SK-N-SH (cell line): Measurements from ENCODE around the gene PALM3. TPM values are rescaled to one million over a fixed set of nuclear protein-coding genes. Genes with fewer than 3 reads are reported as not detected.

ENCODE experiments used
- CTCF ChIA-PET: fragments of 300-600, 350-600 bp; formaldehyde crosslinking; extraction: SDS; loops from one replicate; lab custom pipeline; 2021; lab: Yijun Ruan, JAX
- POLR2A ChIA-PET: fragments of 350-600 bp; sonication (Branson Sonifier 250); formaldehyde crosslinking; extraction: SDS; loops from one replicate; lab custom pipeline; 2020; ENCODE audit warnings: antibody characterized with exemption, inconsistent platforms; lab: Yijun Ruan, JAX
- DNase-seq: peaks from one replicate; pipeline ENCODE4 v3.0.0; 2012
- H2AFZ ChIP-seq: fragments of 200-600 bp; sonication (generic); 2 replicates; pipeline ENCODE4 v1.8.1; 2016; ENCODE audit warnings: antibody characterized with exemption, mild to moderate bottlenecking, low read depth
- H3F3A ChIP-seq: fragments of 200-600 bp; sonication (generic); replicated peaks from 2 replicates; pipeline ENCODE3; 2016; ENCODE audit warnings: antibody characterized with exemption, mild to moderate bottlenecking; ENCODE audit not compliant: insufficient read depth
- H3K27ac ChIP-seq, 2 experiments: fragments of 200-500 bp in 1 of 2; fragments of 200-600 bp in 1 of 2; sonication (Bioruptor generic) in 1 of 2; sonication (generic), shearing (Covaris generic) in 1 of 2; 2 replicates each; pipeline versions ENCODE4 v1.5.1 to v1.6.1; 2014 to 2016; ENCODE audit warnings: low read depth in 2 of 2, inconsistent platforms in 1 of 2, low read length in 1 of 2, mild to moderate bottlenecking in 1 of 2, mixed read lengths in 1 of 2
- H3K27me3 ChIP-seq: fragments of 200-600 bp; sonication (generic), shearing (Covaris generic); 2 replicates; pipeline ENCODE4 v1.6.1; 2016; ENCODE audit warnings: mixed run types; ENCODE audit not compliant: insufficient read depth
- H3K36me3 ChIP-seq, 2 experiments: fragments of 200-500 bp in 1 of 2; fragments of 200-600 bp in 1 of 2; sonication (Bioruptor generic) in 1 of 2; sonication (generic) in 1 of 2; replicated peaks in 1 of 2; 2 replicates each; pipeline versions ENCODE3 to v1.5.1; 2014 to 2016; ENCODE audit warnings: low read length in 1 of 2, mild to moderate bottlenecking in 1 of 2; ENCODE audit not compliant: insufficient read depth in 2 of 2, control insufficient read depth in 1 of 2
- H3K4me1 ChIP-seq, 2 experiments: fragments of 200-500 bp in 1 of 2; fragments of 200-600 bp in 1 of 2; sonication (Bioruptor generic) in 1 of 2; sonication (generic), shearing (Covaris generic) in 1 of 2; 2 replicates each; pipeline versions ENCODE4 v1.5.1 to v1.6.1; 2014 to 2016; ENCODE audit warnings: low read depth in 1 of 2, low read length in 1 of 2, mixed run types in 1 of 2; ENCODE audit not compliant: insufficient read depth in 2 of 2, control insufficient read depth in 1 of 2
- H3K4me2 ChIP-seq: fragments of 200-600 bp; sonication (generic), shearing (Covaris generic); 2 replicates; pipeline ENCODE4 v1.6.1; 2017; ENCODE audit warnings: mixed run types
- H3K4me3 ChIP-seq, 2 experiments: fragments of 200-500 bp in 1 of 2; fragments of 200-600 bp in 1 of 2; sonication (Bioruptor generic) in 1 of 2; sonication (generic), shearing (Covaris generic) in 1 of 2; 2 replicates each; pipeline versions ENCODE4 v1.5.1 to v1.8.1; 2014 to 2016; ENCODE audit warnings: low read depth in 2 of 2, inconsistent platforms in 1 of 2, low read length in 1 of 2, mild to moderate bottlenecking in 1 of 2, mixed read lengths in 1 of 2, moderate library complexity in 1 of 2
- H3K79me2 ChIP-seq: fragments of 200-600 bp; sonication (generic); 2 replicates; pipeline ENCODE4 v1.8.1; 2017; ENCODE audit warnings: mild to moderate bottlenecking; ENCODE audit not compliant: insufficient read depth
- H3K9ac ChIP-seq: fragments of 200-600 bp; sonication (generic); 2 replicates; pipeline ENCODE4 v1.6.1; 2017; ENCODE audit warnings: mixed run types
- H3K9me2 ChIP-seq: fragments of 200-600 bp; sonication (generic); 2 replicates; pipeline ENCODE4 v1.6.1; 2017; ENCODE audit warnings: mixed run types
- H3K9me3 ChIP-seq: fragments of 200-600 bp; sonication (generic); 2 replicates; pipeline ENCODE4 v1.6.1; 2017; ENCODE audit warnings: mixed run types, mild to moderate bottlenecking, moderate library complexity
- H4K20me1 ChIP-seq: fragments of 200-600 bp; sonication (generic); 2 replicates; pipeline ENCODE4 v1.6.1; 2017; ENCODE audit warnings: mild to moderate bottlenecking, mixed run types; ENCODE audit not compliant: insufficient read depth
- EP300 ChIP-seq, 2 experiments: IDR thresholded peaks; 2 replicates each; pipeline versions ENCODE4 v1.4.0 to v1.6.1; 2012; ENCODE audit warnings: borderline replicate concordance in 1 of 2, low read depth in 1 of 2, low read length in 1 of 2
- FOXM1 ChIP-seq: IDR thresholded peaks from 2 replicates; pipeline ENCODE4 v1.4.0; 2012; ENCODE audit warnings: low read depth, mild to moderate bottlenecking
- IRF3 ChIP-seq: fragments of 150-350 bp; IDR thresholded peaks from 2 replicates; pipeline ENCODE4 v1.6.1; 2016; ENCODE audit warnings: mild to moderate bottlenecking, low read depth, low read length
- YY1 ChIP-seq: IDR thresholded peaks from 2 replicates; pipeline ENCODE4 v1.4.0; 2012; ENCODE audit warnings: low read depth, mild to moderate bottlenecking
- ZBTB33 ChIP-seq: IDR thresholded peaks from 2 replicates; pipeline ENCODE4 v1.4.0; 2012; ENCODE audit warnings: low read depth, borderline replicate concordance
- WGBS: methylation state at CpG from one replicate; pipeline ENCODE4 v1.1.6; 2017; ENCODE audit warnings: low lambda C conversion rate; 5-methylcytosine and 5-hydroxymethylcytosine counted together
- polyA plus RNA-seq, 3 experiments: library from polyadenylated mRNA; depleted of rRNA; stranded (reverse); fragments of >200 nt; gene quantifications; 2 replicates each; pipeline ENCODE4 v1.2.3, GENCODE V29; 2012

The PALM3 gene
- polyA plus RNA-seq, 1 of the 3 experiments (the other 2 are of a cell fraction), result 5.5 TPM

GRCh38 chr19:14107581-14108461 lies 45.9 kb upstream of the PALM3 start:
- TF ChIP-seq ZBTB33 (no peak), EP300 (IDR thresholded peaks at IDR 0.05; ENCODE audit: borderline replicate concordance in 1 of 2, low read depth in 1 of 2, low read length in 1 of 2) (no peak)

GRCh38 chr19:14106840-14107239 lies 45.0 kb upstream of the PALM3 start:
- Histone ChIP-seq H3K4me3 (no peak overlapping the region), H3K36me3 (peaks cover 0 to 7% of the 10 kb centered on the region in 2 experiments), H3K9me2 (no peaks in the 10 kb centered on the region), H3K9ac (no peak overlapping the region), H3K9me3 (no peaks in the 10 kb centered on the region), H3K4me1 (no peaks in the 10 kb centered on the region), H2AFZ (no peak overlapping the region), H3K27me3 (no peaks in the 10 kb centered on the region), H3K27ac (no peak overlapping the region), H4K20me1 (no peaks in the 10 kb centered on the region), H3K4me2 (no peak overlapping the region), H3K79me2 (peaks cover 18% of the 10 kb centered on the region; the same call in 1 of the 2 replicates), H3F3A (no peaks in the 10 kb centered on the region)
- ChIA-PET CTCF (interaction anchor here (1.2 kb wide), 1 partner anchor 30 kb away, joined by 3 read pairs; the partner anchor contains the start of gene ASF1B), POLR2A (no interaction called here)
- no peak for DNase-seq
- WGBS, result 95% methylated on average over 8 of the region's 16 CpGs
- TF ChIP-seq FOXM1 (no peak), IRF3 (no peak), YY1 (no peak)
- TF ChIP-seq, all 33 proteins: peak for 0

More at GRCh38 chr19:14107581-14108461, 45.9 kb upstream of the PALM3 start:
- Histone ChIP-seq H4K20me1 (no peaks in the 10 kb centered on the region), H3K9me3 (no peaks in the 10 kb centered on the region), H2AFZ (no peak overlapping the region), H3K9me2 (no peaks in the 10 kb centered on the region), H3K4me1 (no peaks in the 10 kb centered on the region), H3K9ac (no peak overlapping the region), H3K4me3 (no peak overlapping the region), H3F3A (no peaks in the 10 kb centered on the region), H3K4me2 (no peak overlapping the region), H3K27me3 (no peaks in the 10 kb centered on the region), H3K79me2 (peaks cover 21% of the 10 kb centered on the region; the same call in 1 of the 2 replicates), H3K36me3 (peaks cover 0 to 3% of the 10 kb centered on the region in 2 experiments), H3K27ac (no peak overlapping the region)
- POLR2A ChIA-PET, result no interaction called here
- DNase-seq, result no peak
- 77% methylated on average over 6 of the region's 23 CpGs for WGBS
- CTCF ChIA-PET, result interaction anchor here (1.2 kb wide), 1 partner anchor 29 kb away, joined by 3 read pairs; the partner anchor contains the start of gene ASF1B
